Thoracic aorta (tissue), 2 donors: ENCODE measurements around the gene TNFRSF19. TPM values are rescaled to one million over a fixed set of nuclear protein-coding genes. Genes with fewer than 3 reads are reported as not detected.
"Not testable (repeated sequence)": the region's sequence is repeated elsewhere in the genome, so short reads cannot be mapped to it uniquely, and the experiment has no call there.

Experiments used
- ATAC-seq: fragments of 150-250 bp; one replicate; pipeline ENCODE4 v1.8.0; 2017; ENCODE audit warnings: low read depth; ENCODE audit not compliant: insufficient number of reproducible peaks, low FRiP score
- DNase-seq: peaks from one replicate; pipeline ENCODE4 v3.0.0-alpha.2; 2020; ENCODE audit warnings: low spot score
- H3K27ac ChIP-seq, 2 donors: fragments of 200-600 bp; sonication (generic); 1 replicate in 1 of 2; 2 replicates in 1 of 2; pipeline ENCODE4 v1.5.1; 2016; ENCODE audit warnings: mild to moderate bottlenecking in 2 of 2, moderate library complexity in 2 of 2
- H3K27me3 ChIP-seq: fragments of 200-600 bp; sonication (generic); replicated peaks from 2 replicates; pipeline ENCODE4 v1.6.0; 2016; ENCODE audit warnings: mild to moderate bottlenecking; ENCODE audit not compliant: insufficient read depth
- H3K36me3 ChIP-seq: fragments of 200-600 bp; sonication (generic); one replicate; pipeline ENCODE4 v1.5.1; 2016
- H3K4me1 ChIP-seq, 2 donors: fragments of 200-600 bp; sonication (generic); 1 replicate in 1 of 2; 2 replicates in 1 of 2; pipeline versions ENCODE4 v1.5.1 to v1.6.0; 2016; ENCODE audit warnings: low read depth in 2 of 2, mild to moderate bottlenecking in 1 of 2; ENCODE audit not compliant: control insufficient read depth in 1 of 2
- H3K4me3 ChIP-seq: fragments of 200-600 bp; sonication (generic); 2 replicates; pipeline ENCODE4 v1.5.1; 2016; ENCODE audit warnings: mild to moderate bottlenecking
- H3K9me3 ChIP-seq: fragments of 200-600 bp; sonication (generic); 2 replicates; pipeline ENCODE4 v1.5.1; 2016
- total RNA-seq, 2 donors: library from RNA; depleted of rRNA; stranded (reverse); fragments of >200 nt; gene quantifications; one replicate each; pipeline versions ENCODE4 v1.1.0 to v1.2.3, GENCODE V29; 2016
- TF ChIP-seq, protein P1 (sequence below): fragments of 200-600 bp; sonication (generic); IDR thresholded peaks from one replicate; pipeline ENCODE4 v1.5.1; 2019; ENCODE audit warnings: antibody characterized with exemption

Gene TNFRSF19
- total RNA-seq, 2 donors from 2014 or later = 1.4 to 7.6 TPM

DNA sequence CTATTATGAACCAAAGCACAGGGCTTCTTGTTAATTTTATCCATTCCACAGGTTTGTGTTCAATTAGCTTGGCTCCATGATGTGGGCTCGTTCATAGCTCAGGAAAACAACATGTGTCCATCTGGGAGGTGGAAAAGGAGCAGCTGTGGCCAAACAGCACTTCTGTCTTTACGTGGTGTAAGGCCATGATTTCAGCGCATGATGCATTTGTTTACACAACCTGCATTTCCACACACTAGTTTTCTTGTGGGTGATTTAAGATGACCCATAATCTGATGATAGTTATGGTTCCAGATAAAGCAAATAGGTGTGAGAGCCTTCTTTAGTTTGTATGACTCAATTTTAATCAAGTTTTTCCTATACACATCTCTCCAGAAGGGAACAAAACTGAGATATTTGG is 101.7 kb downstream of the TNFRSF19 start:
- TF ChIP-seq, protein P1, sequence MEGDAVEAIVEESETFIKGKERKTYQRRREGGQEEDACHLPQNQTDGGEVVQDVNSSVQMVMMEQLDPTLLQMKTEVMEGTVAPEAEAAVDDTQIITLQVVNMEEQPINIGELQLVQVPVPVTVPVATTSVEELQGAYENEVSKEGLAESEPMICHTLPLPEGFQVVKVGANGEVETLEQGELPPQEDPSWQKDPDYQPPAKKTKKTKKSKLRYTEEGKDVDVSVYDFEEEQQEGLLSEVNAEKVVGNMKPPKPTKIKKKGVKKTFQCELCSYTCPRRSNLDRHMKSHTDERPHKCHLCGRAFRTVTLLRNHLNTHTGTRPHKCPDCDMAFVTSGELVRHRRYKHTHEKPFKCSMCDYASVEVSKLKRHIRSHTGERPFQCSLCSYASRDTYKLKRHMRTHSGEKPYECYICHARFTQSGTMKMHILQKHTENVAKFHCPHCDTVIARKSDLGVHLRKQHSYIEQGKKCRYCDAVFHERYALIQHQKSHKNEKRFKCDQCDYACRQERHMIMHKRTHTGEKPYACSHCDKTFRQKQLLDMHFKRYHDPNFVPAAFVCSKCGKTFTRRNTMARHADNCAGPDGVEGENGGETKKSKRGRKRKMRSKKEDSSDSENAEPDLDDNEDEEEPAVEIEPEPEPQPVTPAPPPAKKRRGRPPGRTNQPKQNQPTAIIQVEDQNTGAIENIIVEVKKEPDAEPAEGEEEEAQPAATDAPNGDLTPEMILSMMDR = no peak
- no peak overlapping the region for H3K27ac ChIP-seq
- no peaks in the 10 kb centered on the region for H3K36me3 ChIP-seq
- ATAC-seq (no peak), DNase-seq (no peak)
- H3K27me3 ChIP-seq = no peaks in the 10 kb centered on the region
- no peaks in the 10 kb centered on the region for H3K9me3 ChIP-seq
- no peaks in the 10 kb centered on the region for H3K4me1 ChIP-seq
- no peak overlapping the region for H3K4me3 ChIP-seq

DNA sequence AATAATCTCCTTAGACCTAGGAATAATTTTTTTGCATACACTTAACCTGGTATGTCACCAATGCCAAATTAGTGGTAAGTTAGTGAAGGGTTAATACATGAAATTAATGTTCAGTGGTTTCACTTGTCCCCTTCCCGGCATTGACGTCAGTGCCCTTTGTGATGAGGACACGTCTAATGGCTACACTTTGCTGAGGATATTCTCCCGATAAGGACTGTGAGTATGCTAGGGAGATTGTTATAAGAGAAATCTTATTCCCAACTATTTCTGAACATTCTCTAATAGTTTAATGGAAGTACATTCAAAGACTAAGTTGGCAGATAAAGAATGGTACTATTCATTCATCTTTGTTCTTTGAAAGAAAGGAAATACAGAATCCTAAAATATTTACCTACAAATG is 102.4 kb downstream of the TNFRSF19 start:
- DNase-seq (no peak), ATAC-seq (no peak)
- H3K27ac ChIP-seq = no peak overlapping the region

DNA sequence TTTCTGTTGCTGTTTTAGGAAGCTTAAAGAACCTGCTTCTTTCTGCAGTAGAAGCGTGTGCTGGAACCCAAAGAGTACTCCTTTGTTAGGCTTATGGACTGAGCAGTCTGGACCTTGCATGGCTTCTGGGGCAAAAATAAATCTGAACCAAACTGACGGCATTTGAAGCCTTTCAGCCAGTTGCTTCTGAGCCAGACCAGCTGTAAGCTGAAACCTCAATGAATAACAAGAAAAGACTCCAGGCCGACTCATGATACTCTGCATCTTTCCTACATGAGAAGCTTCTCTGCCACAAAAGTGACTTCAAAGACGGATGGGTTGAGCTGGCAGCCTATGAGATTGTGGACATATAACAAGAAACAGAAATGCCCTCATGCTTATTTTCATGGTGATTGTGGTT is 103.1 kb downstream of the TNFRSF19 start:
- no peak for ATAC-seq
- Histone ChIP-seq H3K4me1 (no peaks in the 10 kb centered on the region), H3K4me3 (no peak overlapping the region), H3K9me3 (no peaks in the 10 kb centered on the region), H3K27me3 (no peaks in the 10 kb centered on the region), H3K27ac (no peak overlapping the region), H3K36me3 (no peaks in the 10 kb centered on the region)
- no peak for DNase-seq
- TF ChIP-seq, protein P1 = no peak

More for the DNA sequence above, 102.4 kb downstream of the TNFRSF19 start:
- Histone ChIP-seq H3K9me3 (no peaks in the 10 kb centered on the region), H3K4me3 (no peak overlapping the region), H3K27me3 (no peaks in the 10 kb centered on the region), H3K36me3 (no peaks in the 10 kb centered on the region), H3K4me1 (no peaks in the 10 kb centered on the region)
- TF ChIP-seq, protein P1 = no peak

DNA sequence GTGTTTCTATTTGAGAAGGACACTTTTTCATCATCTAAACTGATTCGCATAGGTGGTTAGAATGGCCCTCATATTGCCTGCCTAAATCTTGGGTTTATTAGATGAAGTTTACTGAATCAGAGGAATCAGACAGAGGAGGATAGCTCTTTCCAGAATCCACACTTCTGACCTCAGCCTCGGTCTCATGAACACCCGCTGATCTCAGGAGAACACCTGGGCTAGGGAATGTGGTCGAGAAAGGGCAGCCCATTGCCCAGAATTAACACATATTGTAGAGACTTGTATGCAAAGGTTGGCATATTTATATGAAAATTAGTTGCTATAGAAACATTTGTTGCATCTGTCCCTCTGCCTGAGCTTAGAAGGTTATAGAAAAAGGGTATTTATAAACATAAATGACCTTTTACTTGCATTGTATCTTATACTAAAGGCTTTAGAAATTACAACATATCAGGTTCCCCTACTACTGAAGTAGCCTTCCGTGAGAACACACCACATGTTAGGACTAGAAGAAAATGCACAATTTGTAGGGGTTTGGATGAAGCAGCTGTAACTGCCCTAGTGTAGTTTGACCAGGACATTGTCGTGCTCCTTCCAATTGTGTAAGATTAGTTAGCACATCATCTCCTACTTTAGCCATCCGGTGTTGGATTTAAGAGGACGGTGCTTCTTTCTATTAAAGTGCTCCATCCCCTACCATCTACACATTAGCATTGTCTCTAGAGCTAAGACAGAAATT is 103.8 kb downstream of the TNFRSF19 start:
- Histone ChIP-seq H3K36me3 (no peaks in the 10 kb centered on the region), H3K9me3 (no peaks in the 10 kb centered on the region), H3K27ac (no peak overlapping the region), H3K4me3 (no peak overlapping the region), H3K27me3 (no peaks in the 10 kb centered on the region), H3K4me1 (no peaks in the 10 kb centered on the region)
- ATAC-seq (no peak), DNase-seq (no peak)
- TF ChIP-seq, protein P1 = no peak

DNA sequence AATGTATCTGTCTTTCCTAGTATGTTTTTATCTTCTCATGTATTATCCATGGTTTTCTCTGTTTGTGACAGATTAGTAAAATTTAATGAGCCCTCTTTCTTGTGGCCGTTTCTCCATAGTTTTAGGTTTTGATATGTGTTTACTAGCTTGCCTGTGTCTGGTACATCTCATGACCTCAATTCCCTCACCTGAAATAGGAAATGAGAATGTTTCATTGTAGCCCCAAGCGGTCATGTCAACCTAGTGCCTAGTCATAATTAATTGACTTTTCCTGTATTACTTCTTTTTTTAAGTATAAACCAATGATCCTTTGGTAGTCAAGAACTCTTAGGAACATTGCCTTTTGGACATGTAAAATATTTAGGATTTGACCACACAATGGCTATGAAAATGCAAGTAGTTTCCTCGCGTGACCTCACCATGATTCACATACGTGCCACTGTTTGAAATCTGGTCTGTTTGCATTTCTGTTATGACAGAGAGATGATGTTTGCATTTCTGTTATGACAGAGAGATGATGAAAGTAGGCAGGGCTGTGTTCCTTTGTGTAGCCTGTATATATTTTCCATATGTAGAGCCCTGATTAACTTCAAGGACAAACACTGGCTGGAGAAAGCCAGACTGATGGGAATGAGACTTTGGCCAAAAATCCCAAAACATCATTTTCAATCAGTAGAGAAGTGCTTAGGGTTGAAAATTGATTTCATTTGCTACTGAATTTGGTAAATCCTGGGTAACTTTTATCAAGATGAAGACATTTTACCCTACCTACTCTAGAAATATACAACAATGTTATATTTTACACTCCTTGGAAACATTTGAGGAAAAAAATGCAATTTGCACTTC is 104.8 kb downstream of the TNFRSF19 start:
- Histone ChIP-seq H3K27me3 (no peaks in the 10 kb centered on the region), H3K4me1 (no peaks in the 10 kb centered on the region), H3K4me3 (no peak overlapping the region), H3K9me3 (no peaks in the 10 kb centered on the region), H3K27ac (no peak overlapping the region), H3K36me3 (no peaks in the 10 kb centered on the region)
- TF ChIP-seq, protein P1 = no peak
- ATAC-seq (no peak), DNase-seq (no peak)

DNA sequence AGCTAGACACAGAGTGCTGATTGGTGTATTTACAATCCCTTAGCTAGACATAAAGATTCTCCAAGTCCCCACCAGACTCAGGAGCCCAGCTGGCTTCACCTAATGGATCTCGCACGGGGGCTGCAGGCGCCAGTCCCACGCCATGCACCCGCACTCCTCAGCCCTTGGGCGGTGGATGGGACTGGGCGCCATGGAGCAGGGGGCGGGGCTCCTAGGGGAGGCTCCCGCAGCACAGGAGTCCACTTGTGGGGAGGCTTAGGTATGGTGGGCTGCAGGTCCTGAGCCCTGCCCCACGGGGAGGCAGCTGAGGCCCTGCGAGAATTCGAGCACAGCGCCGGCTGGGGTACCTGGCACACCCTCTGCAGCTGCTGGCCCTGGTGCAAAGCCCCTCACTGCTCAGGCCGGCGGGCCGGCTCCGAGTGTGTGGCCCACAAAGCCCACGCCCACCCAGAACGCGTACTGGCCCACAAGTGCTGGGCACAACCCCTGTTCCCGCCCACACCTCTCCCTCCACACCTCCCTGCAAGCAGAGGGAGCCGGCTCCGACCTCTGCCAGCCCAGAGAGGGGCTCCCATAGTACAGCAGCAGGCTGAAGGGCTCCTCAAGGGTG is 107.6 kb downstream of the TNFRSF19 start:
- H3K4me1 ChIP-seq, H3K9me3 ChIP-seq, H3K36me3 ChIP-seq, H3K27me3 ChIP-seq, DNase-seq, H3K27ac ChIP-seq, H3K4me3 ChIP-seq, ATAC-seq: not testable (repeated sequence)
